ENCODE results near the gene FHL3. TPM values are rescaled to one million over a fixed set of nuclear protein-coding genes. Genes with fewer than 3 reads are reported as not detected.
A peak's percentile ranks its signal among the peaks of the same experiment; 100 is the strongest.

FHL3 gene
- total RNA-seq, 1 donor from 2014 or later = 1.6 TPM

GRCh38 chr1:38045401-38046332, 40.4 kb upstream of the FHL3 start:
- intact Hi-C loops (cut with micrococcal nuclease) = loop anchor here (5.0 kb wide), 1 partner anchor 452 kb away; no protein-coding TSS in a partner anchor
- Mint-ChIP-seq H3K4me3 (peak overlapping the region; percentile 60), H3K4me1 (peaks cover 23% of the 10 kb centered on the region), H3K27me3 (peaks cover 34% of the 10 kb centered on the region), H3K36me3 (ENCODE audit: low read depth) (no peaks in the 10 kb centered on the region), H3K9me3 (no peaks in the 10 kb centered on the region), H3K27ac (no peak overlapping the region)
- POLR2A ChIA-PET = interaction anchor here (1.0 to 4.5 kb wide), 4 partner anchors 26 to 430 kb away, joined by 3 to 32 read pairs (median 10); no protein-coding TSS in a partner anchor
- TF ChIP-seq CTCF (IDR thresholded peaks at IDR 0.05) = no peak
- CTCF ChIA-PET = interaction anchor here (1.4 to 1.6 kb wide), 2 partner anchors 17 to 26 kb away, joined by 4 to 11 read pairs; no protein-coding TSS in a partner anchor
- ATAC-seq (ENCODE audit: low read depth) (no peak), DNase-seq (peak; percentile 33)

- peaks cover 19% of the 10 kb centered on the region for H3K4me1 Mint-ChIP-seq
- DNase-seq (peak; percentile 24), ATAC-seq (ENCODE audit: low read depth) (no peak)
- H3K9me3 Mint-ChIP-seq = no peaks in the 10 kb centered on the region
- H3K27ac Mint-ChIP-seq = no peak overlapping the region
- ChIA-PET CTCF (no interaction called here), POLR2A (interaction anchor here (0.5 to 4.5 kb wide), 6 partner anchors 129 to 1054 kb away, joined by 3 to 32 read pairs (median 5); no protein-coding TSS in a partner anchor)
- H3K4me3 Mint-ChIP-seq = peak overlapping the region; percentile 78
- no peaks in the 10 kb centered on the region for H3K36me3 Mint-ChIP-seq (ENCODE audit: low read depth)
- peaks cover 42% of the 10 kb centered on the region for H3K27me3 Mint-ChIP-seq
- no peak for TF ChIP-seq CTCF (IDR thresholded peaks at IDR 0.05)
- intact Hi-C loops (cut with micrococcal nuclease) = loop anchor here (5.0 kb wide), 2 partner anchors 453 to 773 kb away; no protein-coding TSS in a partner anchor
These were observed 39.2 kb upstream of the FHL3 start for GRCh38 chr1:38044221-38045215.

GRCh38 chr1:38043036-38043747, 37.9 kb upstream of the FHL3 start:
- no peak for DNase-seq
- peaks cover 50% of the 10 kb centered on the region for H3K27me3 Mint-ChIP-seq
- POLR2A ChIA-PET = interaction anchor here (1.4 to 1.5 kb wide), 2 partner anchors 10 to 19 kb away, joined by 3 read pairs; no protein-coding TSS in a partner anchor

More at GRCh38 chr1:38043036-38043747, 37.9 kb upstream of the FHL3 start:
- H3K36me3 Mint-ChIP-seq (ENCODE audit: low read depth) = no peaks in the 10 kb centered on the region
- no peaks in the 10 kb centered on the region for H3K9me3 Mint-ChIP-seq
- no peak overlapping the region for H3K4me3 Mint-ChIP-seq
- CTCF ChIA-PET = no interaction called here
- no peak overlapping the region for H3K27ac Mint-ChIP-seq
- no peak for TF ChIP-seq CTCF (IDR thresholded peaks at IDR 0.05)
- ATAC-seq (ENCODE audit: low read depth) = no peak
- intact Hi-C loops (cut with micrococcal nuclease) = loop anchor here (5.0 kb wide), 1 partner anchor 774 kb away; no protein-coding TSS in a partner anchor
- peaks cover 19% of the 10 kb centered on the region for H3K4me1 Mint-ChIP-seq
